K562 (cell line): ENCODE data around the gene TRMT44. TPM values are rescaled to one million over a fixed set of nuclear protein-coding genes. Genes with fewer than 3 reads are reported as not detected.

Source experiments
- ARID1B ChIP-seq: fragments of 450-650 bp; IDR thresholded peaks from 2 replicates; pipeline ENCODE4 v1.6.1; 2016; ENCODE audit warnings: antibody characterized with exemption, mild to moderate bottlenecking, inconsistent platforms
- ATF1 ChIP-seq, 2 experiments: fragments of 450-650 bp in 1 of 2; IDR thresholded peaks; 2 replicates each; pipeline ENCODE4 v1.6.1; 2016; ENCODE audit warnings: missing compliant biosample characterization in 1 of 2, missing genetic modification characterization in 1 of 2
- CTBP1 ChIP-seq: fragments of 450-650 bp; IDR thresholded peaks from 2 replicates; pipeline ENCODE4 v1.6.1; 2016; ENCODE audit warnings: borderline replicate concordance
- DPF2 ChIP-seq: fragments of 450-650 bp; IDR thresholded peaks from 2 replicates; pipeline ENCODE4 v1.6.1; 2016
- EGR1 ChIP-seq: fragments of 450-650 bp; conservative IDR thresholded peaks from 2 replicates; pipeline ENCODE4 v1.6.1; 2017; ENCODE audit warnings: mild to moderate bottlenecking
- ETV1 ChIP-seq: fragments of 450-650 bp; conservative IDR thresholded peaks from 2 replicates; pipeline ENCODE4 v1.6.1; 2016; ENCODE audit warnings: missing genetic modification characterization, control low read depth, low read depth, missing compliant biosample characterization
- FOXA3 ChIP-seq, 2 experiments: fragments of 450-650 bp in 1 of 2; sonication (generic) in 1 of 2; formaldehyde crosslinking; IDR thresholded peaks in 1 of 2; conservative IDR thresholded peaks in 1 of 2; 2 replicates each; pipeline versions ENCODE4 v1.4.0 to v1.8.0; 2020 to 2022; ENCODE audit warnings: mild to moderate bottlenecking in 2 of 2, missing genetic modification reagents in 1 of 2
- FOXK2 ChIP-seq, 2 experiments: fragments of 450-650 bp; IDR thresholded peaks in 1 of 2; conservative IDR thresholded peaks in 1 of 2; 2 replicates each; pipeline ENCODE4 v1.6.1; 2016; ENCODE audit warnings: low read depth in 2 of 2, mild to moderate bottlenecking in 1 of 2
- FOXP1 ChIP-seq: sonication (generic); formaldehyde crosslinking; IDR thresholded peaks from 2 replicates; pipeline ENCODE4 v1.8.0; 2022; ENCODE audit warnings: mild to moderate bottlenecking, missing genetic modification reagents
- GATAD2B ChIP-seq: fragments of 450-650 bp; IDR thresholded peaks from 2 replicates; pipeline ENCODE4 v1.6.1; 2017; ENCODE audit warnings: mild to moderate bottlenecking, borderline replicate concordance
- NRF1 ChIP-seq, 2 experiments: fragments of 450-650 bp; IDR thresholded peaks in 1 of 2; conservative IDR thresholded peaks in 1 of 2; 2 replicates each; pipeline ENCODE4 v1.6.1; 2014; ENCODE audit warnings: mild to moderate bottlenecking in 2 of 2
- PKNOX1 ChIP-seq: fragments of 450-650 bp; IDR thresholded peaks from 2 replicates; pipeline ENCODE4 v1.6.1; 2016
- RAD21 ChIP-seq, 2 experiments: fragments of 250-450 bp in 1 of 2; fragments of 450-650 bp in 1 of 2; sonication (Bioruptor Pico) in 1 of 2; formaldehyde crosslinking in 1 of 2; IDR thresholded peaks in 1 of 2; conservative IDR thresholded peaks in 1 of 2; 2 replicates each; pipeline versions ENCODE4 v1.4.0 to v1.8.0; 2020 to 2022; ENCODE audit warnings: mild to moderate bottlenecking in 2 of 2, moderate library complexity in 1 of 2
- SMARCE1 ChIP-seq: fragments of 450-650 bp; IDR thresholded peaks from 2 replicates; pipeline ENCODE4 v1.7.1; 2016; ENCODE audit warnings: mild to moderate bottlenecking
- SOX6 ChIP-seq: fragments of 450-650 bp; IDR thresholded peaks from 2 replicates; pipeline ENCODE4 v1.6.1; 2014; ENCODE audit warnings: mild to moderate bottlenecking
- TCF3 ChIP-seq: sonication (generic); formaldehyde crosslinking; IDR thresholded peaks from 2 replicates; pipeline ENCODE4 v1.4.0; 2020; ENCODE audit warnings: mild to moderate bottlenecking, missing genetic modification reagents
- TEAD4 ChIP-seq, 2 experiments: sonication (generic) in 1 of 2; formaldehyde crosslinking in 1 of 2; IDR thresholded peaks; 2 replicates each; pipeline versions ENCODE4 v1.6.1 to v1.8.0; 2012 to 2022; ENCODE audit warnings: borderline replicate concordance in 1 of 2, inconsistent platforms in 1 of 2, low read length in 1 of 2, mild to moderate bottlenecking in 1 of 2, missing genetic modification reagents in 1 of 2
- UBTF ChIP-seq, 2 experiments: IDR thresholded peaks; 2 replicates each; pipeline ENCODE4 v1.6.1; 2012; ENCODE audit warnings: improper control_type of control experiment in 2 of 2, low read depth in 2 of 2, low read length in 2 of 2, borderline replicate concordance in 1 of 2
- ZKSCAN8 ChIP-seq: fragments of 200-800 bp; sonication (Bioruptor generic); IDR thresholded peaks from 2 replicates; pipeline ENCODE4 v1.6.1; 2016; ENCODE audit warnings: missing genetic modification characterization, missing compliant biosample characterization
- polyA plus RNA-seq, 8 experiments: library from polyadenylated mRNA; depleted of rRNA in 4 of 8; stranded (reverse) in 5 of 8; unstranded in 3 of 8; fragments of >200 nt; fragmentation: Nextera tagmentation in 2 of 8; fragmentation: Illumina TruSeq in 1 of 8; extraction: Ambion mirVana in 2 of 8; extraction: Trizol in 1 of 8; gene quantifications; 2 replicates each; pipeline versions ENCODE4 v1.2.1 to v1.2.3, GENCODE V29; 2011 to 2014; ENCODE audit warnings: inconsistent platforms in 1 of 8, missing spikeins in 1 of 8
- total RNA-seq, 7 experiments: library from RNA; depleted of rRNA in 6 of 7; stranded (reverse); fragments of >200 nt in 6 of 7; fragmentation: Illumina TruSeq in 2 of 7; extraction: Trizol in 2 of 7; gene quantifications; 2 replicates each; pipeline versions ENCODE4 v1.2.1 to v1.2.3, GENCODE V29; 2011 to 2021; ENCODE audit warnings: low replicate concordance in 1 of 7

The TRMT44 gene
- total and polyA plus RNA-seq, 9 of the 15 experiments (the other 6 are each of a cell fraction or from before 2014, with no cell fraction given), result 1.2 to 18.6 (median 10.0) TPM

- no peak for TF ChIP-seq UBTF (IDR thresholded peaks at IDR 0.05; ENCODE audit: borderline replicate concordance in 1 of 2, low read depth in 2 of 2, low read length in 2 of 2)
- 0 out of 4 replicates have a peak, but pooled peaks of 1 of the 2 experiments have one; percentile 18 for TF ChIP-seq FOXK2 (conservative IDR thresholded peaks at IDR 0.05 in 1 of 2, IDR thresholded peaks at IDR 0.05 in 1 of 2; ENCODE audit: low read depth in 2 of 2)
- TF ChIP-seq TEAD4 (IDR thresholded peaks at IDR 0.05; ENCODE audit: low read length), result peak; percentile 43; the same call in 1 of the 2 replicates
- TF ChIP-seq TEAD4 (CRISPR knock-in tag; IDR thresholded peaks at IDR 0.05; ENCODE audit: borderline replicate concordance), result no peak
- TF ChIP-seq CTBP1, result peak; percentile 55
- peak; percentile 53 for TF ChIP-seq ETV1 (tag)
- TF ChIP-seq FOXP1 (CRISPR knock-in tag), result peak; percentile 30; the same call in 1 of the 2 replicates
- TF ChIP-seq RAD21 (CRISPR knock-in tag; conservative IDR thresholded peaks at IDR 0.05 in 1 of 2, IDR thresholded peaks at IDR 0.05 in 1 of 2), result peak in 1 of 2 experiments; percentile 21; a peak in 1 of 4 replicates
- no peak for TF ChIP-seq ZKSCAN8 (CRISPR knock-in tag)
- peak; percentile 98 for TF ChIP-seq SOX6
- peak; percentile 45; the same call in 1 of the 2 replicates for TF ChIP-seq SMARCE1
- TF ChIP-seq PKNOX1, result no peak
- TF ChIP-seq DPF2, result peak; percentile 44; the same call in 1 of the 2 replicates
- peak; percentile 80 for TF ChIP-seq TCF3 (CRISPR knock-in tag)
- peak; percentile 78 for TF ChIP-seq EGR1
- no peak for TF ChIP-seq ATF1 (CRISPR knock-in tag; IDR thresholded peaks at IDR 0.05)
- 0 out of 2 replicates have a peak, but pooled peaks have one; percentile 11 for TF ChIP-seq ATF1 (tag; IDR thresholded peaks at IDR 0.05)
- TF ChIP-seq FOXA3 (CRISPR knock-in tag; conservative IDR thresholded peaks at IDR 0.05 in 1 of 2, IDR thresholded peaks at IDR 0.05 in 1 of 2), result peak in 1 of 2 experiments; percentile 46; a peak in 2 of 4 replicates
- TF ChIP-seq GATAD2B, result no peak
- TF ChIP-seq NRF1 (conservative IDR thresholded peaks at IDR 0.05 in 1 of 2, IDR thresholded peaks at IDR 0.05 in 1 of 2), result 0 out of 4 replicates have a peak, but pooled peaks of 1 of the 2 experiments have one; percentile 11
- TF ChIP-seq ARID1B, result peak; percentile 78
These were observed 11.0 kb downstream of the TRMT44 start (continued) for GRCh38 chr4:8451440-8452182.
